ENCODE results near the gene ANKMY1. TPM values are rescaled to one million over a fixed set of nuclear protein-coding genes. Genes with fewer than 3 reads are reported as not detected.

ANKMY1 gene
- total and polyA plus RNA-seq, 2 of the 13 experiments (the other 11 are each of a cell fraction or from before 2014, with no cell fraction given), result 11.7 to 18.8 TPM

- TF ChIP-seq FOXP1 (IDR thresholded peaks at IDR 0.05) (no peak), FOXP1 (CRISPR knock-in tag; IDR thresholded peaks at IDR 0.05) (no peak), AHR (CRISPR knock-in tag; IDR thresholded peaks at IDR 0.05) (peak; percentile 25; the same call in 1 of the 2 replicates), KDM5B (CRISPR knock-in tag; IDR thresholded peaks at IDR 0.05; ENCODE audit: borderline replicate concordance) (peak; percentile 73; the same call in 1 of the 2 replicates), CTCF (CRISPR knock-in tag; IDR thresholded peaks at IDR 0.05) (no peak; the same call in 1 of the 2 replicates), TARDBP (CRISPR knock-in tag; IDR thresholded peaks at IDR 0.05) (no peak), POGK (CRISPR knock-in tag; conservative IDR thresholded peaks at IDR 0.05) (peak; percentile 71; the same call in 1 of the 2 replicates), SCMH1 (CRISPR knock-in tag; IDR thresholded peaks at IDR 0.05; ENCODE audit: borderline replicate concordance) (no peak), ZNF839 (CRISPR knock-in tag; IDR thresholded peaks at IDR 0.05; ENCODE audit: borderline replicate concordance) (no peak), ZNF576 (CRISPR knock-in tag; IDR thresholded peaks at IDR 0.05) (peak; percentile 49; the same call in 1 of the 2 replicates), PAF1 (CRISPR knock-in tag; IDR thresholded peaks at IDR 0.05) (no peak), FOXA3 (CRISPR knock-in tag; IDR thresholded peaks at IDR 0.05) (peak; percentile 44; the same call in 1 of the 2 replicates), ZNF879 (CRISPR knock-in tag; IDR thresholded peaks at IDR 0.05) (no peak), ZNF251 (CRISPR knock-in tag; IDR thresholded peaks at IDR 0.05) (0 out of 2 replicates have a peak, but pooled peaks have one; percentile 32), PREB (CRISPR knock-in tag; IDR thresholded peaks at IDR 0.05) (no peak), LCORL (IDR thresholded peaks at IDR 0.05) (no peak), LCORL (CRISPR knock-in tag; IDR thresholded peaks at IDR 0.05) (peak; percentile 73), ATF2 (CRISPR knock-in tag; IDR thresholded peaks at IDR 0.05) (no peak), FIP1L1 (IDR thresholded peaks at IDR 0.05; ENCODE audit: borderline replicate concordance, insufficient read depth, low read depth, low read length) (no peak), ATAD3A (CRISPR knock-in tag; IDR thresholded peaks at IDR 0.05) (no peak; the same call in 1 of the 2 replicates), ZNF3 (CRISPR knock-in tag; IDR thresholded peaks at IDR 0.05) (no peak), ZNF18 (CRISPR knock-in tag; IDR thresholded peaks at IDR 0.05; ENCODE audit: insufficient replicate concordance) (no peak), HMGA1 (CRISPR knock-in tag; conservative IDR thresholded peaks at IDR 0.05) (no peak)
Observed at GRCh38 chr2:240604939-240605716, 47.3 kb upstream of the ANKMY1 start (continued).

Measured in HepG2 (cell line).